ENCODE measurements around the gene SLC36A1.

DNA sequence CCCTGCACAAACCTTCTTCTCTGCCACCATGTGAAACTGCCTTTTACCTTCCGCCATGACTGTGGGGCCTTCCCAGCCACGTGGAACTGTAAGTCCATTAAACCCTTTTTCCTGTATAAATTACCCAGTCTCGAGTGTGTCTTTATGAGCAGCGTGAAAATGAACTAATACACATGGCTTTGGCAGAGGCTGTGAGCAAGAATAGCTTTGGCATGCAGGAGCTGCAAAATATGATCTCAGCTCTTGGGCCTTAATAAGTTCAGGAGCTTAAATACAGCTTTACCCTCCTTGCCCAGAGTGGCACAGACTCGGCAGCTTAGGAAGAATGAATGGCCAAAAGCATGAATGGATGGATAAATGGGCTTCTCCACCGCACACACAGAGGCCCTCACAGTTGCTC lies 15.7 kb upstream of the SLC36A1 start:
- TF ChIP-seq, protein P1, sequence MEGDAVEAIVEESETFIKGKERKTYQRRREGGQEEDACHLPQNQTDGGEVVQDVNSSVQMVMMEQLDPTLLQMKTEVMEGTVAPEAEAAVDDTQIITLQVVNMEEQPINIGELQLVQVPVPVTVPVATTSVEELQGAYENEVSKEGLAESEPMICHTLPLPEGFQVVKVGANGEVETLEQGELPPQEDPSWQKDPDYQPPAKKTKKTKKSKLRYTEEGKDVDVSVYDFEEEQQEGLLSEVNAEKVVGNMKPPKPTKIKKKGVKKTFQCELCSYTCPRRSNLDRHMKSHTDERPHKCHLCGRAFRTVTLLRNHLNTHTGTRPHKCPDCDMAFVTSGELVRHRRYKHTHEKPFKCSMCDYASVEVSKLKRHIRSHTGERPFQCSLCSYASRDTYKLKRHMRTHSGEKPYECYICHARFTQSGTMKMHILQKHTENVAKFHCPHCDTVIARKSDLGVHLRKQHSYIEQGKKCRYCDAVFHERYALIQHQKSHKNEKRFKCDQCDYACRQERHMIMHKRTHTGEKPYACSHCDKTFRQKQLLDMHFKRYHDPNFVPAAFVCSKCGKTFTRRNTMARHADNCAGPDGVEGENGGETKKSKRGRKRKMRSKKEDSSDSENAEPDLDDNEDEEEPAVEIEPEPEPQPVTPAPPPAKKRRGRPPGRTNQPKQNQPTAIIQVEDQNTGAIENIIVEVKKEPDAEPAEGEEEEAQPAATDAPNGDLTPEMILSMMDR (conservative IDR thresholded peaks at IDR 0.05 in 1 of 2, IDR thresholded peaks at IDR 0.05 in 1 of 2; ENCODE audit: low read depth in 1 of 2, low read length in 2 of 2), result no peak
- TF ChIP-seq EZH2 (IDR thresholded peaks at IDR 0.05; ENCODE audit: low read length, missing control alignments), result no peak

Measured in fibroblast of lung (primary cell).